Keratinocyte (primary cell): ENCODE measurements around the gene WAC. TPM values are rescaled to one million over a fixed set of nuclear protein-coding genes. Genes with fewer than 3 reads are reported as not detected.

ENCODE experiments used
- DNase-seq: peaks from one replicate; pipeline ENCODE4 v3.0.0-alpha.2; 2011; ENCODE audit warnings: low read depth, missing footprints, low spot score
- FAIRE-seq: peaks from 2 replicates; lab custom pipeline; 2011; peaks lifted over from hg19 to GRCh38; lab: Jason Lieb, UNC
- H2AFZ ChIP-seq: 2 replicates; pipeline ENCODE4 v1.6.0; 2012; ENCODE audit warnings: low read length, control low read depth, inconsistent platforms; ENCODE audit not compliant: control insufficient read depth
- H3K27ac ChIP-seq: 2 replicates; pipeline ENCODE4 v1.5.1; 2011; ENCODE audit warnings: low read length; ENCODE audit not compliant: control insufficient read depth, insufficient read depth
- H3K27me3 ChIP-seq: 3 replicates; pipeline ENCODE4 v1.6.0; 2011; ENCODE audit warnings: low read length; ENCODE audit not compliant: control insufficient read depth, insufficient read depth; ENCODE audit errors: extremely low read depth
- H3K36me3 ChIP-seq, 2 experiments: 2 replicates in 1 of 2; 3 replicates in 1 of 2; pipeline ENCODE4 v1.5.1; 2011; ENCODE audit warnings: low read length in 2 of 2, mild to moderate bottlenecking in 1 of 2; ENCODE audit not compliant: control insufficient read depth in 2 of 2, insufficient read depth in 2 of 2; ENCODE audit errors: extremely low read depth in 1 of 2
- H3K4me1 ChIP-seq: 3 replicates; pipeline ENCODE4 v1.5.1; 2011; ENCODE audit warnings: low read length; ENCODE audit not compliant: control insufficient read depth, insufficient read depth; ENCODE audit errors: extremely low read depth
- H3K4me2 ChIP-seq: 3 replicates; pipeline ENCODE4 v1.6.0; 2011; ENCODE audit warnings: low read depth, low read length; ENCODE audit not compliant: control insufficient read depth, insufficient read depth; ENCODE audit errors: extremely low read depth
- H3K4me3 ChIP-seq, 3 experiments: fragments of 200-600 bp in 1 of 3; sonication (generic) in 1 of 3; 2 replicates in 2 of 3; 3 replicates in 1 of 3; pipeline ENCODE4 v1.5.1; 2011 to 2016; ENCODE audit warnings: low read length in 3 of 3, mild to moderate bottlenecking in 3 of 3, control low read depth in 2 of 3, inconsistent platforms in 1 of 3, low read depth in 1 of 3, mixed read lengths in 1 of 3, mixed run types in 1 of 3, moderate library complexity in 1 of 3; ENCODE audit not compliant: control insufficient read depth in 2 of 3, insufficient read depth in 2 of 3; ENCODE audit errors: extremely low read depth in 1 of 3
- H3K79me2 ChIP-seq: 2 replicates; pipeline ENCODE4 v1.6.0; 2012; ENCODE audit warnings: low read length; ENCODE audit not compliant: control insufficient read depth, insufficient read depth
- H3K9ac ChIP-seq: 3 replicates; pipeline ENCODE4 v1.6.0; 2011; ENCODE audit warnings: low read length; ENCODE audit not compliant: control insufficient read depth, insufficient read depth; ENCODE audit errors: extremely low read depth
- H3K9me1 ChIP-seq: 3 replicates; pipeline ENCODE4 v1.6.0; 2011; ENCODE audit warnings: low read length; ENCODE audit not compliant: control insufficient read depth, insufficient read depth; ENCODE audit errors: extremely low read depth
- H3K9me3 ChIP-seq: 2 replicates; pipeline ENCODE4 v1.5.1; 2012; ENCODE audit warnings: low read depth, low read length; ENCODE audit not compliant: control insufficient read depth
- H4K20me1 ChIP-seq: 3 replicates; pipeline ENCODE4 v1.6.0; 2011; ENCODE audit warnings: low read length; ENCODE audit not compliant: control insufficient read depth, insufficient read depth; ENCODE audit errors: extremely low read depth
- CTCF ChIP-seq, 3 experiments: IDR thresholded peaks in 1 of 3; conservative IDR thresholded peaks in 1 of 3; optimal IDR thresholded peaks in 1 of 3; 2 replicates in 2 of 3; 3 replicates in 1 of 3; pipeline versions ENCODE3 to v1.5.1; 2011; ENCODE audit warnings: low read length in 3 of 3, mild to moderate bottlenecking in 3 of 3, moderate library complexity in 2 of 3, control low read depth in 1 of 3, inconsistent platforms in 1 of 3; ENCODE audit not compliant: insufficient read depth in 2 of 3; ENCODE audit errors: extremely low read depth in 1 of 3
- EZH2 ChIP-seq: IDR thresholded peaks from one replicate; pipeline ENCODE4 v1.6.1; 2012; ENCODE audit warnings: inconsistent platforms, mild to moderate bottlenecking, low read length, moderate library complexity
- dilution Hi-C: fragments of 300-500 bp; cut with MboI; formaldehyde crosslinking; loops from one replicate; pipeline ENCODE4 v1.7.0; 2020; ENCODE audit warnings: low sequenced_read_pairs; ENCODE audit not compliant: extremely low pct_ligation_motif_present
- polyA plus RNA-seq, 5 experiments: library from polyadenylated mRNA; depleted of rRNA in 3 of 5; stranded (reverse) in 3 of 5; stranded (forward) in 1 of 5; unstranded in 1 of 5; fragments of >200 nt; gene quantifications; 1 replicate in 1 of 5; 2 replicates in 3 of 5; 3 replicates in 1 of 5; pipeline versions ENCODE4 v1.2.1 to v1.2.3, GENCODE V29; 2011 to 2012; ENCODE audit warnings: missing spikeins in 2 of 5, low read depth in 1 of 5, low replicate concordance in 1 of 5

WAC gene
- polyA plus RNA-seq, 1 donor (not counting 4 experiments of a cell fraction or from before 2014, with no cell fraction given): 80.8 TPM

- Histone ChIP-seq H3K9me3 (no peaks in the 10 kb centered on the region), H3K9me1 (no peaks in the 10 kb centered on the region), H3K27ac (no peak overlapping the region), H3K4me3 (no peak overlapping the region), H4K20me1 (peaks cover 11% of the 10 kb centered on the region), H3K4me1 (no peaks in the 10 kb centered on the region), H3K9ac (no peak overlapping the region), H3K27me3 (no peaks in the 10 kb centered on the region), H2AFZ (no peak overlapping the region), H3K4me2 (no peak overlapping the region), H3K79me2 (peaks cover 92% of the 10 kb centered on the region), H3K36me3 (peaks cover 19 to 38% of the 10 kb centered on the region in 2 experiments)
- dilution Hi-C loops: no loop called here
- FAIRE-seq (no peak), DNase-seq (no peak)
- TF ChIP-seq CTCF (optimal IDR thresholded peaks at IDR 0.05 in 1 of 3, IDR thresholded peaks at IDR 0.05 in 1 of 3, conservative IDR thresholded peaks at IDR 0.05 in 1 of 3; ENCODE audit: extremely low read depth in 1 of 3, insufficient read depth in 2 of 3, low read length in 3 of 3) (no peak), EZH2 (no peak)
Measured at GRCh38 chr10:28542728-28543127, 9.8 kb downstream of the WAC start.

GRCh38 chr10:28544058-28544457 is 11.1 kb downstream of the WAC start:
- Histone ChIP-seq H3K9me3 (no peaks in the 10 kb centered on the region), H4K20me1 (peaks cover 11% of the 10 kb centered on the region), H3K9ac (no peak overlapping the region), H3K27me3 (no peaks in the 10 kb centered on the region), H3K79me2 (peaks cover 93% of the 10 kb centered on the region), H3K4me2 (no peak overlapping the region), H3K36me3 (peaks cover 19 to 32% of the 10 kb centered on the region in 2 experiments), H3K9me1 (no peaks in the 10 kb centered on the region), H3K27ac (no peak overlapping the region), H3K4me3 (no peak overlapping the region), H3K4me1 (no peaks in the 10 kb centered on the region), H2AFZ (no peak overlapping the region)
- dilution Hi-C loops: no loop called here
- no peak for TF ChIP-seq EZH2
- TF ChIP-seq CTCF (optimal IDR thresholded peaks at IDR 0.05 in 1 of 3, IDR thresholded peaks at IDR 0.05 in 1 of 3, conservative IDR thresholded peaks at IDR 0.05 in 1 of 3; ENCODE audit: extremely low read depth in 1 of 3, insufficient read depth in 2 of 3, low read length in 3 of 3): no peak
- no peak for DNase-seq
- no peak for FAIRE-seq
